ENCODE data around the gene VPS35.

The VPS35 gene

DNA sequence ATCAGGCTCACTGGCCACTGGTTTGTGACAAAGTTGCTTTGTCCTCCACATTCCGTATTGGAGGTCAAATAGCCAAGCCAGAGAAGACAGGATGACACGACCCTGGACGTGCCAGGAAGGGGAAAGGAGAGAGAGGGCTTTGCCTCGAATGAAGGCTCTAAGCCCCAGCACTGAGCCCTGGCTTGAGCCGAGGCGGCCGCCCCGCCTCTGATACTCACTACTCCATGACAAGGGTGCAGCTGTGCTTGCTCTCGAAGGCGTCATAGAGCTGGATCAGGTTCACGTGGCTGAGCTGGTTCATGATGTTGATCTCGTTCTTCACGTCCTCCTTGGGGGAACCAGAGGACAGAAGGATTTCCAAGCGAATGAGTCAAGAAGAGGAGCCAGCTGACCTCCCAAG is 39.8 kb upstream of the VPS35 start (continued):
- TF ChIP-seq ZFP3 (tag by site-specific recombination; IDR thresholded peaks at IDR 0.05; ENCODE audit: low read depth) (no peak), FEZF1 (tag by site-specific recombination; IDR thresholded peaks at IDR 0.05) (no peak)
- TF ChIP-seq, protein P1, sequence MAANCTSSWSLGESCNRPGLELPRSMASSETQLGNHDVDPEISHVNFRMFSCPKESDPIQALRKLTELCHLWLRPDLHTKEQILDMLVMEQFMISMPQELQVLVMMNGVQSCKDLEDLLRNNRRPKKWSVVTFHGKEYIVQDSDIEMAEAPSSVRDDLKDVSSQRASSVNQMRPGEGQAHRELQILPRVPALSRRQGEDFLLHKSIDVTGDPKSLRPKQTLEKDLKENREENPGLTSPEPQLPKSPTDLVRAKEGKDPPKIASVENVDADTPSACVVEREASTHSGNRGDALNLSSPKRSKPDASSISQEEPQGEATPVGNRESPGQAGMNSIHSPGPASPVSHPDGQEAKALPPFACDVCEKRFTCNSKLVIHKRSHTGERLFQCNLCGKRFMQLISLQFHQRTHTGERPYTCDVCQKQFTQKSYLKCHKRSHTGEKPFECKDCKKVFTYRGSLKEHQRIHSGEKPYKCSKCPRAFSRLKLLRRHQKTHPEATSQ (tag by site-specific recombination; IDR thresholded peaks at IDR 0.05), result no peak

DNA sequence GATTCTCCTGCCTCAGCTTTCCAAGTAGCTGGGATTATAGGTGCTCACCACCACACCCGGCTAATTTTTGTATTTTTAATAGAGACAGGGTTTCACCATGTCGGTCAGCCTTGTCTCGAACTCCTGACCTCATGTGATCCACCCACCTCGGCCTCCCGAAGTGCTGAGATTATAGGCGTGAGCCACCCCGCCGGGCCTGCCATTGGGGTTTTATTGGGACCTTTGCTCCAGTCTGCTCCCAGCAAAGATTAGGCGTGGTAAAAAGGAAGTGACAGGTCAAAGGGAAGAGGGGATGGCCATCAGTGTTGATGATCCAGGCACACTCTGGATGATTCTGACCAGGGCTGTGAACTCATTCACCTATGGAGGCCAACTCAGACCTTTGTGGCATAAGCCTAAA is 38.7 kb upstream of the VPS35 start:
- Histone ChIP-seq H3K36me3 (ENCODE audit: control insufficient read depth in 2 of 2, insufficient read depth in 1 of 2, low read length in 2 of 2) (no peaks in the 10 kb centered on the region), H3K9me3 (ENCODE audit: control insufficient read depth, insufficient read depth, low read depth, low read length) (no peaks in the 10 kb centered on the region), H3K4me3 (ENCODE audit: low read depth, low read length) (no peak overlapping the region), H3K4me1 (ENCODE audit: control insufficient read depth, insufficient read depth, low read length) (no peaks in the 10 kb centered on the region), H3K27ac (ENCODE audit: extremely low read depth, low read depth, low read length) (no peak overlapping the region)
- ChIA-PET POLR2A (no interaction called here), CTCF (no interaction called here)
- TF ChIP-seq SP7 (tag by site-specific recombination; IDR thresholded peaks at IDR 0.05), result no peak

DNA sequence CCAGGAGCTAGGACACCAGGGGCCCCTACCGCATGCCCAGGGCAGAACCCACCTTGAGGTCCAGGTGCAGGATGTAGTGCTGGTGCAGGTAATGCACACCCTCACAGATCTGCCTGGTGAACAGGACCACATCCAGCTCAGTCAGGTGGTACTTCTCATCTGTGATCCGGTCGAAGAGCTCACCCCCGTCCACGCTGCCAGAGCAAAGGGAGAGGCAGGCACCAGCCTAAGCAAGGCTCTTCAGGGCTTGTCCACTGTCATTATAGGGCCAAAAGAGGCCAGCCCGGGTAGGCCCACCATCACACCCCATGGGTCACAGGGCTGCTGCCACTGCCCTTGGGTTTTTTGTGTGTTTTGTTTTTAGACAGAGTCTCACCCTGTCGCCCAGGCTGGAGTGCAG is 38.2 kb upstream of the VPS35 start:
- no peaks in the 10 kb centered on the region for H3K4me1 ChIP-seq (ENCODE audit: control insufficient read depth, insufficient read depth, low read length)
- H3K9me3 ChIP-seq (ENCODE audit: control insufficient read depth, insufficient read depth, low read depth, low read length), result no peaks in the 10 kb centered on the region
- ChIA-PET CTCF (interaction anchor here (0.7 kb wide), 1 partner anchor 155 kb away, joined by 3 read pairs; no protein-coding TSS in a partner anchor), POLR2A (no interaction called here)
- no peaks in the 10 kb centered on the region for H3K36me3 ChIP-seq (ENCODE audit: control insufficient read depth in 2 of 2, insufficient read depth in 1 of 2, low read length in 2 of 2)
- H3K27ac ChIP-seq (ENCODE audit: extremely low read depth, low read depth, low read length), result no peak overlapping the region
- no peak overlapping the region for H3K4me3 ChIP-seq (ENCODE audit: low read depth, low read length)
- TF ChIP-seq ZNF843 (tag by site-specific recombination; IDR thresholded peaks at IDR 0.05), result no peak
- TF ChIP-seq, protein P2, sequence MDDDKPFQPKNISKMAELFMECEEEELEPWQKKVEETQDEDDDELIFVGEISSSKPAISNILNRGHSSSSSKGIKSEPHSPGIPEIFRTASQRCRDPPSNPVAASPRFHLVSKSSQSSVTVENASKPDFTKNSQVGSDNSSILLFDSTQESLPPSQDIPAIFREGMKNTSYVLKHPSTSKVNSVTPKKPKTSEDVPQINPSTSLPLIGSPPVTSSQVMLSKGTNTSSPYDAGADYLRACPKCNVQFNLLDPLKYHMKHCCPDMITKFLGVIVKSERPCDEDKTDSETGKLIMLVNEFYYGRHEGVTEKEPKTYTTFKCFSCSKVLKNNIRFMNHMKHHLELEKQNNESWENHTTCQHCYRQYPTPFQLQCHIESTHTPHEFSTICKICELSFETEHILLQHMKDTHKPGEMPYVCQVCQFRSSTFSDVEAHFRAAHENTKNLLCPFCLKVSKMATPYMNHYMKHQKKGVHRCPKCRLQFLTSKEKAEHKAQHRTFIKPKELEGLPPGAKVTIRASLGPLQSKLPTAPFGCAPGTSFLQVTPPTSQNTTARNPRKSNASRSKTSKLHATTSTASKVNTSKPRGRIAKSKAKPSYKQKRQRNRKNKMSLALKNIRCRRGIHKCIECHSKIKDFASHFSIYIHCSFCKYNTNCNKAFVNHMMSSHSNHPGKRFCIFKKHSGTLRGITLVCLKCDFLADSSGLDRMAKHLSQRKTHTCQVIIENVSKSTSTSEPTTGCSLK (tag by site-specific recombination; IDR thresholded peaks at IDR 0.05), result no peak
- TF ChIP-seq HOXA7 (CRISPR knock-in tag; IDR thresholded peaks at IDR 0.05; ENCODE audit: borderline replicate concordance), result no peak
- TF ChIP-seq ZNF670 (tag by site-specific recombination; IDR thresholded peaks at IDR 0.05; ENCODE audit: low read depth), result no peak
- no peak for TF ChIP-seq SCRT2 (tag by site-specific recombination; IDR thresholded peaks at IDR 0.05)
- no peak for TF ChIP-seq ZNF391 (tag by site-specific recombination; IDR thresholded peaks at IDR 0.05; ENCODE audit: borderline replicate concordance, low read depth)
- no peak for TF ChIP-seq ZNF529 (tag by site-specific recombination; IDR thresholded peaks at IDR 0.05; ENCODE audit: insufficient replicate concordance)

DNA sequence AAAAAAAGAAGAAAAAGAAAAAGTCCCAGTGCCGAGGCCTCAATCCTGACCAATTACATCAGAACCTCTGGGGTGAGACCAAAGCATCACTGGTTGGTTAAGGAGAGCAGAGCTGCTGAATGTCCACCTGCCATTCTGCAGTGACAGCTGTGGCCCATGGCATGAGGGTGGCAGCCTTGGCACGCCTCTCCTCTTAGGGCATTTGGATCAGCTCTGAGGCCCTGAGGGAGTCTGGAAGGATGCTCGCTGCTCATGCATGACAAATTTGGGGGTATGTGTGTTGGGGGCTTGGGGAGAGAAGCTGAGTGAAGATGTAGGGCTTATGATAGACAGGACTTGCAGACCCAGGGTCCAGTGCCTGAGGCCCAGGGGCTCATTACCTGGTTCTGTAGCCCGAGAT is 32.9 kb upstream of the VPS35 start:
- no peaks in the 10 kb centered on the region for H3K36me3 ChIP-seq (ENCODE audit: control insufficient read depth in 2 of 2, insufficient read depth in 1 of 2, low read length in 2 of 2)
- POLR2A ChIA-PET, result no interaction called here
- H3K4me3 ChIP-seq (ENCODE audit: low read depth, low read length), result no peak overlapping the region
- H3K27ac ChIP-seq (ENCODE audit: extremely low read depth, low read depth, low read length), result no peak overlapping the region
- TF ChIP-seq, protein P3, sequence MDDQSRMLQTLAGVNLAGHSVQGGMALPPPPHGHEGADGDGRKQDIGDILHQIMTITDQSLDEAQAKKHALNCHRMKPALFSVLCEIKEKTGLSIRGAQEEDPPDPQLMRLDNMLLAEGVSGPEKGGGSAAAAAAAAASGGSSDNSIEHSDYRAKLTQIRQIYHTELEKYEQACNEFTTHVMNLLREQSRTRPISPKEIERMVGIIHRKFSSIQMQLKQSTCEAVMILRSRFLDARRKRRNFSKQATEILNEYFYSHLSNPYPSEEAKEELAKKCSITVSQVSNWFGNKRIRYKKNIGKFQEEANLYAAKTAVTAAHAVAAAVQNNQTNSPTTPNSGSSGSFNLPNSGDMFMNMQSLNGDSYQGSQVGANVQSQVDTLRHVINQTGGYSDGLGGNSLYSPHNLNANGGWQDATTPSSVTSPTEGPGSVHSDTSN (CRISPR knock-in tag; IDR thresholded peaks at IDR 0.05), result no peak
- TF ChIP-seq SALL2 (tag by site-specific recombination; IDR thresholded peaks at IDR 0.05; ENCODE audit: borderline replicate concordance) (no peak), KLF16 (tag by site-specific recombination; IDR thresholded peaks at IDR 0.05) (no peak), HOXC10 (CRISPR knock-in tag; IDR thresholded peaks at IDR 0.05) (no peak), ZNF664 (tag by site-specific recombination; IDR thresholded peaks at IDR 0.05) (no peak), ZNF211 (tag by site-specific recombination; IDR thresholded peaks at IDR 0.05; ENCODE audit: low read depth) (no peak), KLF9 (tag by site-specific recombination; IDR thresholded peaks at IDR 0.05; ENCODE audit: low read depth) (no peak), ZNF792 (tag by site-specific recombination; IDR thresholded peaks at IDR 0.05) (no peak), ZNF37A (tag by site-specific recombination; IDR thresholded peaks at IDR 0.05) (no peak), ZNF140 (tag by site-specific recombination; IDR thresholded peaks at IDR 0.05) (no peak)
- CTCF ChIA-PET, result interaction anchor here (0.8 kb wide), 2 partner anchors 102 to 132 kb away, joined by 3 read pairs; no protein-coding TSS in a partner anchor
- H3K4me1 ChIP-seq (ENCODE audit: control insufficient read depth, insufficient read depth, low read length), result no peaks in the 10 kb centered on the region
- no peaks in the 10 kb centered on the region for H3K9me3 ChIP-seq (ENCODE audit: control insufficient read depth, insufficient read depth, low read depth, low read length)
